Measurements from ENCODE around the gene SMG5. TPM values are rescaled to one million over a fixed set of nuclear protein-coding genes. Genes with fewer than 3 reads are reported as not detected.

The SMG5 gene
- total RNA-seq, 1 donor from 2014 or later, result 78.1 TPM

DNA sequence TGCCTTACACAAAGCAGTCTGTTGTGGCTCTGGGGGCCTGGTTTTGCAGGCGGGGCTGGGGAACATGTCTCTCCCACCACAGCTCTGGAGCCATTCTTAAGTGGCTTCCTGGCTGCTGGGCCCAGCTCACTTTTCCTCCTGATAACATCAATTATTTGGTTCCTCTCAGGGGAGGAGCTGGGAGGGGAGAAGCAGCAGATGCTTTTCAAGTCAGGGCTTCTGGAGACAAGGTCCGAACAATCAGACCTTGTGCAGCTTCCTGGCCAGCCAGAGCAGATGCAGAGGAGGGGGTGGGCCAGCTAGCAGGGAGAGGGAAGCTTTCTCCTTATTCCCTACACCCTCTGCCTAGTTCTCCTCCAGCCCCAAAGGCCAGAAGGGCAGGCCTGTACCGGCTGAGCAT lies 31.1 kb downstream of the SMG5 start:
- no peak overlapping the region for H3K27ac Mint-ChIP-seq (ENCODE audit: unreplicated experiment)
- TF ChIP-seq, protein P1, sequence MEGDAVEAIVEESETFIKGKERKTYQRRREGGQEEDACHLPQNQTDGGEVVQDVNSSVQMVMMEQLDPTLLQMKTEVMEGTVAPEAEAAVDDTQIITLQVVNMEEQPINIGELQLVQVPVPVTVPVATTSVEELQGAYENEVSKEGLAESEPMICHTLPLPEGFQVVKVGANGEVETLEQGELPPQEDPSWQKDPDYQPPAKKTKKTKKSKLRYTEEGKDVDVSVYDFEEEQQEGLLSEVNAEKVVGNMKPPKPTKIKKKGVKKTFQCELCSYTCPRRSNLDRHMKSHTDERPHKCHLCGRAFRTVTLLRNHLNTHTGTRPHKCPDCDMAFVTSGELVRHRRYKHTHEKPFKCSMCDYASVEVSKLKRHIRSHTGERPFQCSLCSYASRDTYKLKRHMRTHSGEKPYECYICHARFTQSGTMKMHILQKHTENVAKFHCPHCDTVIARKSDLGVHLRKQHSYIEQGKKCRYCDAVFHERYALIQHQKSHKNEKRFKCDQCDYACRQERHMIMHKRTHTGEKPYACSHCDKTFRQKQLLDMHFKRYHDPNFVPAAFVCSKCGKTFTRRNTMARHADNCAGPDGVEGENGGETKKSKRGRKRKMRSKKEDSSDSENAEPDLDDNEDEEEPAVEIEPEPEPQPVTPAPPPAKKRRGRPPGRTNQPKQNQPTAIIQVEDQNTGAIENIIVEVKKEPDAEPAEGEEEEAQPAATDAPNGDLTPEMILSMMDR (IDR thresholded peaks at IDR 0.05), result no peak
- no peaks in the 10 kb centered on the region for H3K4me1 Mint-ChIP-seq (ENCODE audit: unreplicated experiment)
- H3K27me3 Mint-ChIP-seq (ENCODE audit: unreplicated experiment), result no peaks in the 10 kb centered on the region
- H3K4me3 Mint-ChIP-seq (ENCODE audit: unreplicated experiment), result no peak overlapping the region
- no peak for DNase-seq (ENCODE audit: extremely low spot score, unreplicated experiment)
- peaks cover 33% of the 10 kb centered on the region for H3K36me3 Mint-ChIP-seq (ENCODE audit: unreplicated experiment)
- H3K9me3 Mint-ChIP-seq (ENCODE audit: unreplicated experiment), result no peaks in the 10 kb centered on the region

DNA sequence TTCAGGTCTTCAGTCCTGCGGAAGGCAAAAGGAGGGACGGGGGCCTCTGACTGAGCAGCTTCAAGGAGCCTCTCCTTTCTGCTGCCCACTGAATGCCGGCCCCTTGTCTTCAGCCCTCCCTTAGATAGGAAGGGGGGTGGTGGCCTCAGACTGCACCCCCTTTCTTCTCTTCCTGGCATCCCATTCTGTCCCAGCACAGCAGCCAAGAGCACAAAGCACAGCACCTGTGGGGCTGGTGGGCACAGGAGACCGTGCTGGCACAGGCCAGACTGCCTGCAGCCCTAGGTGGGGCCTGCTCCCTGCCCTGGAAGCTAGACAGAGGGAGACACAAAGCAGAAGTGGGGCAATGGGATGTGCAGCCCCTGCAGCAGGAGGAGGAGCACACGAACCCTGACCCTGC lies 33.0 kb downstream of the SMG5 start:
- TF ChIP-seq, protein P1 (IDR thresholded peaks at IDR 0.05), result no peak
- Mint-ChIP-seq H3K36me3 (ENCODE audit: unreplicated experiment) (peaks cover 26% of the 10 kb centered on the region), H3K4me1 (ENCODE audit: unreplicated experiment) (no peaks in the 10 kb centered on the region), H3K9me3 (ENCODE audit: unreplicated experiment) (no peaks in the 10 kb centered on the region), H3K27me3 (ENCODE audit: unreplicated experiment) (no peaks in the 10 kb centered on the region), H3K4me3 (ENCODE audit: unreplicated experiment) (no peak overlapping the region), H3K27ac (ENCODE audit: unreplicated experiment) (no peak overlapping the region)
- no peak for DNase-seq (ENCODE audit: extremely low spot score, unreplicated experiment)

DNA sequence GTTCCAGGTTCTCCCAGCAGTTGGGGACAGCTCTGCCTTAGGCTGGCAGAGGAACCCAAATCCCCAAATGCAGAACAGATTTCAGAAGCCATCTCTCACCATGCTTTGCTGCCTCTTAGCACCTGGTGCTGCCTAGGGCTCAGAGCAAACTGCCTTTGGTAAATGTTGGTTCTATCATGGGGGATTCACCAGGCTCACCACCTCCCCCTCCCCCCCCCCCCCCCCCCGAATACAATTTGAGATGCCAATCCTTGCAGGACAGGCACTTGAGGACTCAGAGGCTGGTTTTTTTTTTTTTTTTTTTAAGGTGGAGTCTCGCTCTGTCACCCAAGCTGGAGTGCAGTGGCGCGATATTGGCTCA lies 34.3 kb downstream of the SMG5 start:
- H3K36me3 Mint-ChIP-seq (ENCODE audit: unreplicated experiment), result peaks cover 19% of the 10 kb centered on the region
- no peak for DNase-seq (ENCODE audit: extremely low spot score, unreplicated experiment)
- no peaks in the 10 kb centered on the region for H3K4me1 Mint-ChIP-seq (ENCODE audit: unreplicated experiment)
- H3K27me3 Mint-ChIP-seq (ENCODE audit: unreplicated experiment), result no peaks in the 10 kb centered on the region
- H3K9me3 Mint-ChIP-seq (ENCODE audit: unreplicated experiment), result no peaks in the 10 kb centered on the region
- no peak overlapping the region for H3K27ac Mint-ChIP-seq (ENCODE audit: unreplicated experiment)
- no peak overlapping the region for H3K4me3 Mint-ChIP-seq (ENCODE audit: unreplicated experiment)
- TF ChIP-seq, protein P1 (IDR thresholded peaks at IDR 0.05), result no peak

DNA sequence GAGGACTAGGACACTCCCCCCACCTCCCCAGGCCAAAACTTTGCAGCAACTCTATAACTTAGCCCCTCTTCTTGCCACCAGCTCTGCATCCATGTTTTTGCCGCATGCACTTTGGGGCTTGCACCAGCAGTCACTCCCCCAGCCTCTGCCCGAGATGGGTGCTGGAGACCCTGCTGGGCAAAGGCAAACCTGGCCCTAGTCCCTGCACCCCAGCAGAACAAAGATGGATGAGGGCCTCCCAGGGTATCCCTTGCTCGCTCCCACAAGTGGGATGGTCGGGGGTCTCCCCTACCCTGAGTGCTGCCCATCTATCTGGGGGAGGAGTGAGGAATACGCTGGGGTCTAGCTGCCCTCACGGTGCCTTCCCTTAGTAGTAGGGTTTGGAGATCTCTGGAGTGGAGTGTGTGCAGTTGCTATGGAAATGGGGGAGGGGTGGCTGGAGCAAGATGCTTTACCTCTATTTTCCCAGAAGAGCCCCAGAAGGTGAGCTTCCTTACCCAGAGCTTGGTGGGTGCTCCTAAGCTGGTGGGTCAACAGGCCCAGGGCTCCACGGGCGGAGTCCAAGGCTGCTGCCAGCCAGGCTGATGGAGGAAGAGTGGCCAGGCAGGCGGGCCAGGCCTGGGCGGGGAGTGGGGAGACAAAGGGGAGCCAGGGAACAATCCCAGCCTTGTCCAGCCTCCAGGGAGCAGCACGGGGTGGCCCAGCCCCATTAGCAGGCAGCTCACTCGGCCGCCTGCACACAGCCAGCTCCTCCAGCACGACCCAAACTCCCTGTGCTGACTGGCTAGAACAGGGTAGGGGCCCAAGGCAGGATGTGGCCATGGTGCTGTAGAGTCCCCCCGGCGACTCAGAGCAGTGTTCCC lies 34.9 kb downstream of the SMG5 start, which contains the start of gene PAQR6:
PAQR6 (minus strand) TSS at position 597 of the 863 bp plus-strand sequence. CDS start 1,325 bp downstream, outside the sequence.
- H3K4me1 Mint-ChIP-seq (ENCODE audit: unreplicated experiment), result no peaks in the 10 kb centered on the region
- H3K4me3 Mint-ChIP-seq (ENCODE audit: unreplicated experiment), result no peak within 1 kb of the TSS
- no peak within 1 kb of the TSS for H3K27ac Mint-ChIP-seq (ENCODE audit: unreplicated experiment)
- DNase-seq (ENCODE audit: extremely low spot score, unreplicated experiment), result no peak
- no peaks in the 10 kb centered on the region for H3K9me3 Mint-ChIP-seq (ENCODE audit: unreplicated experiment)
- H3K27me3 Mint-ChIP-seq (ENCODE audit: unreplicated experiment), result no peaks in the 10 kb centered on the region
- TF ChIP-seq, protein P1 (IDR thresholded peaks at IDR 0.05), result no peak
- peaks cover 13% of the 10 kb centered on the region for H3K36me3 Mint-ChIP-seq (ENCODE audit: unreplicated experiment)

DNA sequence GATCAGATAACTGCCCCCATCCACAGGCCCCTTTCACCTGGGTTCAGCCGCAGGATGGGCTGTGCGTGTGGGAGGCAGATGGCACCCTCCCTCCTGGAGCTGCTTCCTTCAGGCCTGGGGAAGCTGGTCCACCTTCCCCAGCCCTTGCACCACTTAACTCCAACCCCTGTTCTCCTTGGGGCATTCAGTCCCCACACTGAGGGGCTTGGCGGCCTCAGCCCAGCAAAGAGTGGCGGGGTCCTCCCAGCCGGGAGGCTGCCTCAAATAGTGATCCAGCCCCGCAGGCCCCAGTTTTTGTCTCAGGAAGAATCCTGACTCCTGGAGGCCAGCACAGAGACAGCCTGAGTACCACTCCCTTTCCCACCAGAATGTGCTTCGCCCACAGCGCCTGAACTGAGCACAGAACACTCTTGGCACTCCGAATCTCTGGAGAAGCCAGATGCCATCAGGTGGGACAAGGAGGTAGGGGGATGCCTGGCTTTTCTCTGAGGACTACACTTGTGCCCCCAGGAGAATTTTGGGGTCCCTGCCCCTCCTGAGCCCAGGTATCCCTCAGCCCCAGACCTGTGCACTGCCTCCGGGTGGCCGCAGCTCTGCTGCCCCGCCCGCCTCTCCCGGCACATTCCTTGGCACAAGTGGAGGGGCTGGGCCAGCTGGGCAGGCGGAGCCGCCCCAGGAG lies 35.7 kb downstream of the SMG5 start:
- TF ChIP-seq, protein P1 (IDR thresholded peaks at IDR 0.05), result no peak
- Mint-ChIP-seq H3K4me1 (ENCODE audit: unreplicated experiment) (peaks cover 4% of the 10 kb centered on the region), H3K9me3 (ENCODE audit: unreplicated experiment) (no peaks in the 10 kb centered on the region), H3K27me3 (ENCODE audit: unreplicated experiment) (no peaks in the 10 kb centered on the region), H3K36me3 (ENCODE audit: unreplicated experiment) (peaks cover 8% of the 10 kb centered on the region), H3K27ac (ENCODE audit: unreplicated experiment) (no peak overlapping the region), H3K4me3 (ENCODE audit: unreplicated experiment) (no peak overlapping the region)
- no peak for DNase-seq (ENCODE audit: extremely low spot score, unreplicated experiment)
